ACC112 (cell line): ENCODE results near the gene CA4.
A peak's percentile ranks its signal among the peaks of the same experiment; 100 is the strongest.
"Not testable (repeated sequence)": the region's sequence is repeated elsewhere in the genome, so short reads cannot be mapped to it uniquely, and the experiment has no call there.

ENCODE experiments used
- H2AFZ ChIP-seq: fragments of 200-600 bp; sonication (generic); one replicate; pipeline ENCODE4 v1.6.0; 2017; ENCODE audit warnings: antibody characterized with exemption, low read length; ENCODE audit not compliant: unreplicated experiment
- H3K27ac ChIP-seq: fragments of 200-600 bp; sonication (generic); 2 replicates; pipeline ENCODE4 v1.5.1; 2014; ENCODE audit warnings: low read depth, mild to moderate bottlenecking, antibody characterized with exemption, low read length, moderate library complexity
- H3K27me3 ChIP-seq: fragments of 200-600 bp; sonication (generic); 2 replicates; pipeline ENCODE4 v1.6.1; 2014; ENCODE audit warnings: mild to moderate bottlenecking, antibody characterized with exemption, low read length, moderate library complexity, mixed read lengths; ENCODE audit not compliant: insufficient read depth
- H3K36me3 ChIP-seq: fragments of 200-600 bp; sonication (generic); 2 replicates; pipeline ENCODE4 v1.6.1; 2016; ENCODE audit warnings: mild to moderate bottlenecking, antibody characterized with exemption, low read length, moderate library complexity, mixed read lengths; ENCODE audit not compliant: insufficient read depth
- H3K4me1 ChIP-seq: fragments of 200-600 bp; sonication (generic); one replicate; pipeline ENCODE4 v1.6.1; 2016; ENCODE audit warnings: low read length, mixed read lengths; ENCODE audit not compliant: insufficient read depth, unreplicated experiment, control insufficient read depth
- H3K4me3 ChIP-seq: fragments of 200-600 bp; sonication (generic); 2 replicates; pipeline ENCODE4 v1.5.1; 2014; ENCODE audit warnings: mild to moderate bottlenecking, low read depth, low read length
- H3K79me2 ChIP-seq: fragments of 200-600 bp; sonication (generic); one replicate; pipeline ENCODE4 v1.6.0; 2016; ENCODE audit warnings: low read length; ENCODE audit not compliant: control insufficient read depth, unreplicated experiment, insufficient read depth

The CA4 gene

DNA sequence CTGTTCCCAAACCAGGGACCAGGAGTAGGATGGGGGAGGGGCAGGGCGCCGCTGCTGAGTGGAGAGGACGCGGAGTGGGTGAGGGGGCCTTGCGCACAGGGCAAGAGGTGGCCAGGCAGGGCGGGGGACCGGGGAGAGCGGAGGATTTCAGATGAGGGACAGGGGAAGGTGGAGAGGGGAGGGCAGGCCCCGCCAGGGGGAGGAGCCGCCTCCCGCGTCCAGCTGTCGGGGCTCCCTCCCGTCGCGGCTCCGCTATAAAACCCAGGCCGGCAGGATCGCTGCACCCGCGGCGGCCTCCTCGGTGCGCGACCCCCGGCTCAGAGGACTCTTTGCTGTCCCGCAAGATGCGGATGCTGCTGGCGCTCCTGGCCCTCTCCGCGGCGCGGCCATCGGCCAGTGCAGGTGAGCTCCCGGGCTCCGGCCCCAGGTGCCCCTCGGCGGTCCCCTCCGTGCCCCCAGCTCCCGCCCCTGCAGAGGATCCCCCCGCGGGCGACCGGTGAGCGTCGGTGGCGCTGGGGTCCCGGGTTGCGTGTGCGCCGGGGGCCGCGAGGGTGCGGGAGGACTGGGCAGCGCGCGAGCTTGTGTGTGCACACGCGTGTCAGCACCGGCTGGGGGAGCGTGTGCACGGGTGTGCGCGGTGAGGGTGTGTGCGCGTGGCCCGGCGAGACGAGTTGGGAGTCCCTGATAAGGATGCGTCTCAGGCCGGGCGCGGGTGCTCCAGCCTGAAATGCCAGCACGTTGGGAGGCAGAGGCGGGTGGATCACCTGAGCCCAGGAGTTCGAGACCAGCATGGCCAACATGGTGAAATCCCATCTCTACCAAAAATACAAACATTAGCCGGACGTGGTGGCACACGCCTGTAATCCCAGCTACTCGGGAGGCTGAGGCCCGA, at the start of gene CA4:
Gene CA4, plus strand, starts transcription at position 283 of the 892 bp plus-strand sequence. Its CDS starts 62 bp downstream, at position 345.
- no peak within 1 kb of the TSS for H3K4me3 ChIP-seq
- H3K27ac ChIP-seq, result no peak within 1 kb of the TSS
- H3K36me3 ChIP-seq, result no peaks in the 10 kb centered on the region
- no peak within 1 kb of the TSS for H2AFZ ChIP-seq
- H3K27me3 ChIP-seq, result peaks cover 53% of the 10 kb centered on the region
- no peaks in the 10 kb centered on the region for H3K79me2 ChIP-seq
- peaks cover 12% of the 10 kb centered on the region for H3K4me1 ChIP-seq

DNA sequence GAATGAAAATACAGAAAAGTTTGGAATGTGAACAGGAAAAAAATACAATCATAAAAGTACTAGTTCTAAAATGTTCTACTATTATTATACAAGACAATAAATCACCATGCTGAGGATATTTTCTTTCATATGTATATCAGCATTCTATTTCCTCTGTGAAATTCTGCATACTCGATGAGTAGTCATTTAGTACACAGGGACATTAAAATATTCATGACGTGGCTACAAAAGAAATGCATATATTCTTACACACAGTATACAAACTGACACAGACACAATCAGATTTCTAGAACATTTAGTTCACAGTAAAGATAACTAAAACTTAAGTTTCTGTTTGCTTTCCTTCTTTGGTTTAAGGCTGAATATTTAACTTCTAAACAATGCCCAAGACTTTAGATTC, 49.2 kb upstream of the CA4 start:
- peaks cover 27% of the 10 kb centered on the region for H3K4me1 ChIP-seq
- H3K27ac ChIP-seq, result peak overlapping the region; percentile 74
- not testable (repeated sequence) for H3K36me3 ChIP-seq, H2AFZ ChIP-seq, H3K27me3 ChIP-seq, H3K79me2 ChIP-seq
- peak overlapping the region; percentile 64 for H3K4me3 ChIP-seq

DNA sequence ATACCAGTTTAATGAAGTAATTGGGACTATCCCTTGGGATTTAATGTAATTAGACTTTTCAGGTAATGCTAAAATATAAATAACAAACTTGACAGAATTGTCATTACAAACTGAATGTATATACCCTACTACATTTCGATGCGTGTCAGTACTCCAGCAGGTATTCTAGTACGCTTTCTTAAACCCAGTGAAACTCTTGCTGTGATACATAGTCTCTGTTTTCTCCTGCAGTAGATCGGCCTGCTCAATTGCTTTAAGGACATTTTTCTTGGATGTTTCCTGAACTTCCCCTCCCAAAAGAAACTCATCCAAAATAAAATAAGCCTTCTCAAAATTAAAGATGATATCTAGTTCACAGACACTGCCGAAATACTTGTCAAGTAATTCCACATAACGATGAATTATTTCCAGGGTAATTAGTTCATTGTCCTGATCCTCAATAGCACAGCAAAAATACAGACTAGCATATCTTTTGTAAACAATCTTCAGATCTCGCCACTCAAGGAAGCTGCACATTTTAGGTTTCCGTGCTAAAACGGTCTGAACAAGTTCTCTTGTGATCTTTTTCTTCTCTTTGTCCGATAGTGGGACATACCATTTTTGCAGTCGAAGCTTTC, 47.6 kb upstream of the CA4 start:
- H3K79me2 ChIP-seq, H3K36me3 ChIP-seq, H3K27me3 ChIP-seq: not testable (repeated sequence)
- peak overlapping the region; percentile 68 for H3K4me3 ChIP-seq
- H3K4me1 ChIP-seq, result peaks cover 38% of the 10 kb centered on the region
- H2AFZ ChIP-seq, result peak overlapping the region; percentile 63
- peak overlapping the region; percentile 75 for H3K27ac ChIP-seq

DNA sequence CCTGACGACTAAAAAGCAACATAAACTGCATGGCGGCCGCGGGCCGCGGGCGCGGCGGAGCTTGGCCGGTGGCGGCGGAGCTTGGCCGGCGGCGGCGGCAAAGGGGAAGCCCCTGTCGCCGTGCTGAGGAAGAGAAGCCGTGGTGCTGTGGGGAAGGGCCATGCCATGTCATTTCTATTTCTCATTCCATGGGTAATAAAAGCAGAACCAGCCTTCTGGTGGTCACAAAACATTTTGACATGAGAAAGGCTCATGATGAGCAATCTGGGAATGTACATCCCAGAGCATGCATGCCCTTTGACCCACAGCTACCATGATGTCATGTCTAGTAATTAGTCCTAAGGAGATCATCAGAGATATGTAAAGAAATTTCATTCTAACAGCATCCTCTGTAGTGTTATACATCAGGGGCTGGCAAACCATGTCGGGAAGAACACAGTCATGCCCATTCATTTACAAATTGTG, 47.1 kb upstream of the CA4 start:
- H3K36me3 ChIP-seq, result no peaks in the 10 kb centered on the region
- peak overlapping the region; percentile 68 for H3K4me3 ChIP-seq
- H3K27me3 ChIP-seq, result no peaks in the 10 kb centered on the region
- peak overlapping the region; percentile 63 for H2AFZ ChIP-seq
- peak overlapping the region; percentile 75 for H3K27ac ChIP-seq
- no peaks in the 10 kb centered on the region for H3K79me2 ChIP-seq
- peaks cover 38% of the 10 kb centered on the region for H3K4me1 ChIP-seq

DNA sequence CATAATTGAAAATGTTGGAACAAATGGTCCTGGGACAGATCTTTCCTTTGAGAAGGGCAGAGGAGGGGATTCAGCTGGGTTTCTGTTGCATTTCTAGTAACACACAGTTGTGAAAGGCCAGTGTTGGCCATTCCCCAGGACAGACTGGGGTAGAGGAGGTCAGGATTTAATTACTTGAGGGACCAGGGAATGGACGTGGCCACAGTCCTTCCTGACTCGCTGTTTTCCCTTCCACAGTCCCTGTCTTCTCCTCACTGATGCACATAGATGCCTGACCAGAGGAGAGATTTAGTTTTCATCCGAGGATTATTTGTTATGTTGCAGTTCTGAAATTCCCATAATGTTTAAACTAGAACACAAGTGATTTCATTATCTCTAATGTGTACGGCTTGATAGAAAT, 45.8 kb upstream of the CA4 start:
- Histone ChIP-seq H3K27me3 (no peaks in the 10 kb centered on the region), H2AFZ (no peak overlapping the region), H3K79me2 (no peaks in the 10 kb centered on the region), H3K36me3 (no peaks in the 10 kb centered on the region), H3K4me3 (no peak overlapping the region), H3K27ac (no peak overlapping the region), H3K4me1 (peaks cover 30% of the 10 kb centered on the region)

DNA sequence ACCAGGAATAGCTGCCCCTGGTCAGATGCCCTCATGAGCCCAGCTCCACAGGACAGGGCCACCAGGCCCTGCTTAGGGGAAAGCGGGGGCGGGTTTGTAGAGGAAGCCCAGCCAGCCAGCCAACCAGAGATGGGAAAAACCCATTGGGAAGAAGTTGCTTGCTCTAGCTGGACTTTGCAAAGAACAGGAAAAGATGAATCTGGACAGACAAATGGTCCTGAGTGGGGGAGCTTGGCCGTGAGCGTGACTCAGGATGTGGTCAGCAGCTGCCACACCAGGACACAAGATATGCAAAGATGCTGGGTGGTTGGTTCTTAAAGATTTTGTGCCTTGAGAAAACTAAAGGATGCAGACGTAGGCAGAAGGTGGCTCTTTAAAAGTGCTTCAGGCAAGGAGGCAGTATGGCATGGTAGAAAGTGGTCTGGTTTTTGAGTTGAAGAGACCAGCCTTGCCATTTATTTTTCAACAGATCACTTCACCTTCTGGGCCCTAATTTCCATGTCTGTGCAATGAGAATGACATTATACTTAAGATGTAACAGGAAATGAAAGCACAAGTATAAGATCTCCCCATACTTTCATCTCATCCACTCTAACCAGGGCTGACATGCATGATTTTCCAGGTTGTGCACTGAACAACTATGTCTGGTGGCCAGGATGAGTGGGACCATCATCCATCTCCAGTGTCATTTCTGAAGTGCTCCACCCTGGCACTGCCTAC, 43.3 kb upstream of the CA4 start:
- H2AFZ ChIP-seq, result no peak overlapping the region
- H3K27me3 ChIP-seq, result no peaks in the 10 kb centered on the region
- no peak overlapping the region for H3K27ac ChIP-seq
- no peaks in the 10 kb centered on the region for H3K79me2 ChIP-seq
- H3K36me3 ChIP-seq, result no peaks in the 10 kb centered on the region
- no peak overlapping the region for H3K4me3 ChIP-seq
- peaks cover 19% of the 10 kb centered on the region for H3K4me1 ChIP-seq

DNA sequence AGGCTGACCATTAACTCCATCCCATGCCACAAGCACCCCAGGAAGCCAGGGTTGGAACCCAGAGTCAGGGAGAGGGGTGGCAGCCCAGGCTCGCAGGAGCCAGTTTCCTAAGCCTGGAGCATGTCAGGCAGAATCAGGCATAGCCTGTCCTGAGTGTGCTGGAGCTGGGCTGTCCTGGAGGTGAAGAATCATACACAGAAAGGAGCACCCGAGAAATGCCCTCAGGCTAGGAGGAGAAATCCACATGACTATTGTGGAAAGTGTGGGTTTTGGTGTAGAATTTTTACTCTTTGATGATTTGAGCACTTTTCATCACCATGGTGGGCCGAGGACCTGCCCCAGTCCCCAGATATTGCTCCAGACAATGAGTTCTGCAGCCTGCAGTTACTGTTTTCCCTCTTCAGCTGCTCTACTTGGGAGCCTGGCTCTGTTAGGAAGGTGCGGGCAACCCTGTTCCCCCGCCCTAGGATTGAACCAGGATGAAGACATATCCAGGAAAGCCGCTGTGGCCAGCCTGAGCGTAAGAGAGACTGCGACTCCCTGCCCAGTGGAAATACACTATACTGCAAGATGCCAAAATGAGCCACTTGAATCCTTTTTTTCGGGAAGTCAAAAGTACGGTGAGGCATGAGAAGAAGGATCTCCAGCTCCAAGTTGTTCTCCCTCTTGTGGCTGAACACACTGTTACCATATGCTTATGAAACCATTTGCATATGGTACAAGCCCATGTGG, 42.1 kb upstream of the CA4 start:
- Histone ChIP-seq H3K79me2 (no peaks in the 10 kb centered on the region), H2AFZ (no peak overlapping the region), H3K27me3 (no peaks in the 10 kb centered on the region), H3K27ac (no peak overlapping the region), H3K4me1 (peaks cover 19% of the 10 kb centered on the region), H3K36me3 (no peaks in the 10 kb centered on the region), H3K4me3 (no peak overlapping the region)

DNA sequence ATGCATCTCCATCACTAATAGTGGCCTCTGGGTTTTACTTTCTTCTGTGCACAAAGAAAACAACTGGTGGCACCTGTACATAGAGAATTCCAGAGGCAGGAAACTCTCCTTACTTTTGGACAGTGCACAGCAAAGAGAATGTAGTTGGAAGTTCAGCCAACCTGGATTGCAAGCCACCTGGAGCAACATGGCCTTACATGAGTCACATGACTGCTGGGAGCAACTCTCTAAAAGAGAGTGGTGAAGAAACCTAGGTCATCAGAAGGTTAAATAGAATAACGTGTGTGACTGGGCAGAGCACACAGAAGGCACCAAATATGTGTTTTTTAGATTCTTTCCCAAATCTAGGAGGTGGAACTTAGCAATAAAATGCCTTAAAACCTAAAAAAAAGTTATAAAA, 41.5 kb upstream of the CA4 start:
- H3K4me3 ChIP-seq, H3K79me2 ChIP-seq, H3K27ac ChIP-seq, H3K36me3 ChIP-seq, H3K27me3 ChIP-seq, H2AFZ ChIP-seq: not testable (repeated sequence)
- peaks cover 17% of the 10 kb centered on the region for H3K4me1 ChIP-seq

DNA sequence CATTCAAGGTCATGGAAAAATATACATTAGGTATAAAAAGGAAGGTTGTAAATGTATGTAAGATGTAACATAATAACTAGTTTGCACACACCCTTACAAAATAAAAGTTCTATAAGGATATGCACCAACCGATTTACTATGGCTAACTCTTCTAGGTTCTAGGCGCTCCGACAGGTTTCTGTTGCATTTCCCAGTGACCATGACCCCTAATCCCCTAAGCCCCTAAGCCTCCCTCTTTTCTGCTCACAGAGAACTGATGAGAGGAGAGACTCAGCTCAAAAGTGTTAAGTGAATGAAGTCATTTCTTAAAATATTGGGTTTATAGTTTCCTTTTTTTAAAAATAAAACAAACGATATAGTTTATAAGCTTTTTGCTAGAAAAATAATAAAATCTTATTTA, 41.1 kb upstream of the CA4 start:
- H2AFZ ChIP-seq, result no peak overlapping the region
- no peaks in the 10 kb centered on the region for H3K79me2 ChIP-seq
- no peak overlapping the region for H3K4me3 ChIP-seq
- H3K4me1 ChIP-seq, result peaks cover 13% of the 10 kb centered on the region
- no peaks in the 10 kb centered on the region for H3K36me3 ChIP-seq
- no peak overlapping the region for H3K27ac ChIP-seq
- no peaks in the 10 kb centered on the region for H3K27me3 ChIP-seq

DNA sequence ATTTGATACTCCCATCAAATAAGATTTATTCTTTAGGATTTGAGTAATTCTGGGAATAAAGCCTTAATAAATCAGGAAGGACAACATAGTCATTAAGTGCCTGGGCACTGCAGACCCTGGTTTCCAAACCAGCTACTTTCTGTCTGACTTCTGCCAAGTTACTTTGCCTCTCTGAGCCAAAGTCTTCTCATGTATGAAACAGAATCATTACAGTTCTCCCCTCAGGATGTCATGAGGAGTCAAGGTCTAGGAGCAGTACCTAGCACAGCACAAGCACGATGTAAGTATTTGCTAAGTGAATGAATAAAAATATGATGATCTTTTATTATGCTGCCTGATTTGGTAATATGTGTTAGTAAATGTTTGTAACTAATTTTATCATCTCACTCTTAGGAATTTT, 40.6 kb upstream of the CA4 start:
- no peaks in the 10 kb centered on the region for H3K36me3 ChIP-seq
- no peaks in the 10 kb centered on the region for H3K27me3 ChIP-seq
- H3K27ac ChIP-seq, result no peak overlapping the region
- H3K79me2 ChIP-seq, result no peaks in the 10 kb centered on the region
- no peak overlapping the region for H2AFZ ChIP-seq
- no peak overlapping the region for H3K4me3 ChIP-seq
- peaks cover 11% of the 10 kb centered on the region for H3K4me1 ChIP-seq
